ENCODE measurements around the gene MARK1.

The MARK1 gene

DNA sequence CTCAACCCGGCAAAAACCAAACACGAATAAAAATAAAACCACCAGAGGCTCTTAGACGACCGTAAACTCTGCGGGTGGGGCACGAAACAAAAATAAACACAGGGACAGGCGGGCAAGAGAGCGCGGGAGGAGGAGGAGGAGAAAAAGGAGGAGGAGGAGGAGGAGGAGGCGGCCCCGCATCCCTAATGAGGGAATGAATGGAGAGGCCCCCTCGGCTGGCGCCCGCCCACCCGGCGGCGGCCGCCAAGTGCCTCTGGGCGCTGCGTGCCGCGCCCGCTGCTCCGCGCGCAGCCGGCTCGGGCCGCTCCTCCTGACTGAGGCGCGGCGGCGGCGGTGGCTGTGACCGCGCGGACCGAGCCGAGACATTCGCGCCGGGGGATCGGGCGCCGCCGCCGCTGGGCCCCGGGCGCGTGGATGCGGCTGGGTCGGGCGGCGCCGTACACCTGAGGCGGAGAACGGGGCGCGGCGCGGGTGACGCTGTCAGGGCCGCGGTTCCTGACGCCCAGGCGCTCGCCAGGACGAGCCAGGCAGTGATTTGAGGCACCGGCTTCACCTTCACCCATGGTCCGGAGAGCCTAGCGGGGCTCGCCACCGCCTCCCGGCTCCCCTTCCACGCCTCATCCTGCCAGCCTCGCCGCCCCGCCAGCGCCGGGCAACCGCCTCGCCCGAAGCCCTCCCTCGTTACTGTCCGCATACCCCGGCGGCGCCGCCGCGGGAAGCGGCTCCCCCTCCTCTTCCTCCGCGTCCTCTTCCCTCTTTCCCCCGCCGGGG is at the start of gene MARK1:
Gene MARK1 (plus strand): TSS at position 229 of the 771 bp plus-strand sequence. CDS start 687 bp downstream, outside the sequence.
- DNase-seq: no peak

- no peak for DNase-seq
These were observed 44.2 kb upstream of the MARK1 start for GRCh38 chr1:220483700-220484099.

DNA sequence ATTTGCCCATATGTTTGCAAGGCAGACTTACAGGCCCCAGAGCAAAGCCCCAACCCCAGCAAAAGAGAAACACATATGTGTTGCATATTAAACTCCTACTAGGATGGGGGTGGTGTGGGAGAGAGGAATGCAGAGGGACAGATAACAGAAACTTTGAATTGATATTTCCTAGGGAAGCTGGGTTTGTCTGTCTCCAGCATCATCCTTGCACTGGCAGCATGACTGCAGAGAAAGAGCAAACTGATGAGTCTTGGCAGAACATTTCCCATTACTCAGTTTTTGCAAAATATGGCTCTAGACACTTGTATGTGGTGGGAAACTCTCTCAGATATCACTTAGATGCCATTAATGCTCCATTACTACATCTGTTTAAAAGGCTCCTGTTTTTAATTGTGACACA is 43.8 kb upstream of the MARK1 start:
- DNase-seq: no peak

GRCh38 chr1:220485131-220485530 is 42.8 kb upstream of the MARK1 start:
- no peak for DNase-seq

GRCh38 chr1:220485791-220486190 is 42.1 kb upstream of the MARK1 start:
- no peak for DNase-seq

GRCh38 chr1:220487297-220487820 is 40.6 kb upstream of the MARK1 start:
- peak; percentile 77 for DNase-seq

DNA sequence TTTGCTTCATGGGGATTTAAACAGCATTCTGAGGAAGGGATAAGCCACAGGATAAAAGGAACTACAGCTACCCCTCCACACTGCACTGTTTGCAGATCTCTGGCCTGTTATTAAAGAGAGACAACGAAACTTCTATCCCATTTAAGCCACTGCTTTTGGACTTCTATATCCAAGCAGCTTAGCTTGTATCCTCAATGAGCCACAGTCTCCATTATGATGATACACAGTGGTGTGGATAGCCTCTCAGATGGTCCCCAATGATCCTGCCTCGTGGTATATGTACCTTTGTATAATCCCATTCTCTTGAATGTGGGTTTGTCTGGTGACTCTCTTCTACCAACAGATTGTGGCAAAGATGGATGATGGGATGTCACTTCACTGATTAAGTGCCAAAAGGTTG is 36.0 kb upstream of the MARK1 start:
- no peak for DNase-seq

- no peak for DNase-seq
These were observed 30.6 kb upstream of the MARK1 start for GRCh38 chr1:220497220-220497947.

GRCh38 chr1:220498188-220498587 is 29.7 kb upstream of the MARK1 start:
- no peak for DNase-seq

- no peak for DNase-seq
These were observed 27.6 kb upstream of the MARK1 start for GRCh38 chr1:220500372-220500771.

DNA sequence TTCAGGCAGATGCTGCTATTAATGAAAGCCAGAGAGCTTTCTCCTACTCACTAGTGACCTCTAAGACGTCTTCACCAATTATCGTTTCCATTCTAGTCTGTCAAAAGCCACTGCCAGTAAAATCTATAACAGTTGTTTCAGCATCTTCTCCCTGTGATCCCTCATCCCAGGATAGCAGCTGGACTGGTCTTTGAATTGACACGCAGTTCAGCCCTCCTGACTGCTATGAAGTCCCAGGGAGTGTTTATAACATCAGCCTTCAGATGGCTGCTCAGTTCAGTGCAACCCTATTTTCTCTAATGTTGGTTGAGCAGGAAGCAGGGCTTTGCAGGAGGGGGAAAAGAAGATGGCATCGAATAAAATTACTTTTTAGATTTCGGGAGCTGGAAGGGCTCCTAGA is 23.6 kb upstream of the MARK1 start:
- DNase-seq: no peak

DNA sequence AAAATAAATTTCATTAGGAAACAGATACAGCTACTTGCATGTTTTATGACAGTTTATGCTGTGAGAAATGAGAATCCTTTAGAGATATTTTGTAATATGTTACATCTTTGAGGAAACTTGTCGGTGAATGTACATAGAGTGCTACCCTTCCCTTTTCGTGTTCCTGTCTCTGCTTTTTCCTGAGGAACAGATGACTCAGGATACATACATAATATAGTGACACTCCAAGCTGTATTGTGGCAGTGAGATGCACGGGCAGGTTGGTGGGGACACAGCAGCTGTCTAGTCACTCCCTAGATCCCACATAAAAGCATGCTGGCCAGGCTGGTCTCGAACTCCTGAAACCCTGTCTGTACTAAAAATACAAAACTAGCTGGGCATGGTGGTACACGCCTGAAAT is 20.9 kb upstream of the MARK1 start:
- no peak for DNase-seq

GRCh38 chr1:220511179-220511578 is 16.8 kb upstream of the MARK1 start:
- no peak for DNase-seq

DNA sequence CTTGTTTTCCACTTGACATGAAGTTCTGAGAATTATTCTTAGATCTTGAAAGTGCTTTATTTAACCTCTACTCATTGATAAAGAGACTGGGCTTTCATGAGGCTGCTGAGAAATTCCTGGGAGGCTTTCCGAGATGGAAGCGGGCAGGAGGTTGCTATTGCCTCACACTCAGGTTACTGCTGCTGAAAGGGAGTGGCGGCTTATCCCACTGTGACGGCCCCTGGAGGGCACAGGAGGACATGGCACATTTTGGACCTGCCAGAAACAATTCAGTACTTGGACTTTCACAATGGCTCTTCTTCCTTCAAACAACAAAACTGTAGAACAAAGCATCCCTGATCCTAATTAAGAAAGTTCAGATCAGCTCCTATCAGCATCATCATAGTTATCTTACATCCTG is 16.2 kb upstream of the MARK1 start:
- no peak for DNase-seq

GRCh38 chr1:220513834-220514233 is 14.1 kb upstream of the MARK1 start:
- DNase-seq: no peak

- DNase-seq: no peak
These were observed 13.7 kb upstream of the MARK1 start for GRCh38 chr1:220514256-220514655.

GRCh38 chr1:220516014-220516721 is 11.8 kb upstream of the MARK1 start:
- DNase-seq: no peak

GRCh38 chr1:220516722-220517042 is 11.3 kb upstream of the MARK1 start:
- no peak for DNase-seq

- DNase-seq: no peak
These were observed 6.2 kb upstream of the MARK1 start for GRCh38 chr1:220521778-220522177.

- no peak for DNase-seq
These were observed 1.6 kb upstream of the MARK1 start for GRCh38 chr1:220526294-220526693.

GRCh38 chr1:220527279-220527907 is 543 bp upstream of the MARK1 start:
- no peak for DNase-seq

DNA sequence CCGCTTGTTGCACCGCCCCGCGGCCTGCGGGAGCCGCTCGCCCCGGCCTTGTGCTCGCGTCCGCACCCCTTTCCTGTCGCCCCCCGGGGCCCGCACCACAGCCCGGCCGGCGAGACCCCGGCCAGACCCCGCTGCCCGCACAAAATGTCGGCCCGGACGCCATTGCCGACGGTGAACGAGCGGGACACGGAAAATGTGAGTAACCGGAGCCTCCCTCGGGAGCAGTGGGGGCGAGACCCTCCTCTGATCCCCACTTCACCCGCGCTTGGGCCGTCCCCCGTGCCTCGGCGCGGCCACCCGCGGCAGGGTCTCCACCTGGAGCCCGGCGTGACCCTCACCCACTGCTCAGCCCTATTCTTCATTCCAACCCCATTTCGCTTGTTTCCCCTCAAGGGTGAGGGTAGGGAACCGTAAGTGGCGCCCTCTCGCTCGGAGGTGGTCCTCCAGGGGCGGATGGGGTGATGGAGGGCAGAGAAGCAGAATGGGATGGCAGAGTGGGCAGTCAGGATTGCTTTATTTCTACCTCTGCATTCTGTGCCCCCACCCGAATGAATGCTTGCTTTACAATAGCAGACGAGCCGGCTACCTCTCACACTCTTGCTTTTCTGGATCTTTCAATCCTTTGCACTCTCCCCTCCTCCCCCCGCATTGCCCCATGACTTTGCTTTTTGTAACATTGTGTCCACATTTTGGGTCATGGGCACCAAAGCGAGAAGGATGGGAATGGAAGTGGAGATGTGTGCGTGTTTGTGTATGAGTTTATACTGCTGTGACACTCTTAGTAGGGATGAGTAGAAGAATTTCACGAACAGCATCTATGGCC is 954 bp downstream of the MARK1 start:
- no peak for DNase-seq
